ENCODE results near the gene SLIT3. TPM values are rescaled to one million over a fixed set of nuclear protein-coding genes. Genes with fewer than 3 reads are reported as not detected.

SLIT3 gene
- total RNA-seq, 1 donor from 2014 or later = 70.0 TPM

- no peak for TF ChIP-seq CTCF (IDR thresholded peaks at IDR 0.05)
- intact Hi-C loops (cut with DNase I) = loop anchor here (10.0 kb wide), 1 partner anchor 571 kb away; no protein-coding TSS in a partner anchor
- no peaks in the 10 kb centered on the region for H3K36me3 ChIP-seq
- no peak for DNase-seq
- peaks cover 7% of the 10 kb centered on the region for H3K4me1 ChIP-seq
- H3K4me3 ChIP-seq = no peak overlapping the region
- H3K27me3 ChIP-seq = no peaks in the 10 kb centered on the region
- H3K9me3 ChIP-seq = no peaks in the 10 kb centered on the region
- ATAC-seq = no peak
- no peak overlapping the region for H3K27ac ChIP-seq
Observed at GRCh38 chr5:168974082-168974481, 326.9 kb downstream of the SLIT3 start.

GRCh38 chr5:168972731-168973130, 328.2 kb downstream of the SLIT3 start:
- H3K27me3 ChIP-seq = no peaks in the 10 kb centered on the region
- H3K36me3 ChIP-seq = no peaks in the 10 kb centered on the region
- peak; percentile 45 for ATAC-seq
- H3K4me1 ChIP-seq = peaks cover 7% of the 10 kb centered on the region
- H3K4me3 ChIP-seq = no peak overlapping the region
- DNase-seq = no peak
- intact Hi-C loops (cut with DNase I) = loop anchor here (10.0 kb wide), 1 partner anchor 572 kb away; no protein-coding TSS in a partner anchor
- H3K9me3 ChIP-seq = no peaks in the 10 kb centered on the region
- no peak for TF ChIP-seq CTCF (IDR thresholded peaks at IDR 0.05)
- H3K27ac ChIP-seq = no peak overlapping the region

- no peak overlapping the region for H3K4me3 ChIP-seq
- H3K36me3 ChIP-seq = no peaks in the 10 kb centered on the region
- ATAC-seq (no peak), DNase-seq (no peak)
- intact Hi-C loops (cut with DNase I) = loop anchor here (10.0 kb wide), 1 partner anchor 574 kb away; no protein-coding TSS in a partner anchor
- TF ChIP-seq CTCF (IDR thresholded peaks at IDR 0.05) = no peak
- no peak overlapping the region for H3K27ac ChIP-seq
- peaks cover 7% of the 10 kb centered on the region for H3K4me1 ChIP-seq
- H3K9me3 ChIP-seq = no peaks in the 10 kb centered on the region
- no peaks in the 10 kb centered on the region for H3K27me3 ChIP-seq
Observed at GRCh38 chr5:168971100-168971499, 329.8 kb downstream of the SLIT3 start.

- H3K27me3 ChIP-seq = no peaks in the 10 kb centered on the region
- no peaks in the 10 kb centered on the region for H3K9me3 ChIP-seq
- peaks cover 3% of the 10 kb centered on the region for H3K4me1 ChIP-seq
- ATAC-seq (no peak), DNase-seq (no peak)
- no peak overlapping the region for H3K4me3 ChIP-seq
- no peak for TF ChIP-seq CTCF (IDR thresholded peaks at IDR 0.05)
- intact Hi-C loops (cut with DNase I) = no loop called here
- H3K27ac ChIP-seq = no peak overlapping the region
- no peaks in the 10 kb centered on the region for H3K36me3 ChIP-seq
Observed at GRCh38 chr5:168969326-168969886, 331.5 kb downstream of the SLIT3 start.

GRCh38 chr5:168967882-168968620, 332.9 kb downstream of the SLIT3 start:
- H3K27ac ChIP-seq = no peak overlapping the region
- no peaks in the 10 kb centered on the region for H3K27me3 ChIP-seq
- no peaks in the 10 kb centered on the region for H3K36me3 ChIP-seq
- ATAC-seq (no peak), DNase-seq (no peak)
- no peaks in the 10 kb centered on the region for H3K4me1 ChIP-seq
- TF ChIP-seq CTCF (IDR thresholded peaks at IDR 0.05) = no peak
- no peak overlapping the region for H3K4me3 ChIP-seq
- intact Hi-C loops (cut with DNase I) = no loop called here
- H3K9me3 ChIP-seq = no peaks in the 10 kb centered on the region

All from upper lobe of right lung (tissue), 1 donor.